ENCODE measurements around the gene TUBGCP6.

The TUBGCP6 gene

DNA sequence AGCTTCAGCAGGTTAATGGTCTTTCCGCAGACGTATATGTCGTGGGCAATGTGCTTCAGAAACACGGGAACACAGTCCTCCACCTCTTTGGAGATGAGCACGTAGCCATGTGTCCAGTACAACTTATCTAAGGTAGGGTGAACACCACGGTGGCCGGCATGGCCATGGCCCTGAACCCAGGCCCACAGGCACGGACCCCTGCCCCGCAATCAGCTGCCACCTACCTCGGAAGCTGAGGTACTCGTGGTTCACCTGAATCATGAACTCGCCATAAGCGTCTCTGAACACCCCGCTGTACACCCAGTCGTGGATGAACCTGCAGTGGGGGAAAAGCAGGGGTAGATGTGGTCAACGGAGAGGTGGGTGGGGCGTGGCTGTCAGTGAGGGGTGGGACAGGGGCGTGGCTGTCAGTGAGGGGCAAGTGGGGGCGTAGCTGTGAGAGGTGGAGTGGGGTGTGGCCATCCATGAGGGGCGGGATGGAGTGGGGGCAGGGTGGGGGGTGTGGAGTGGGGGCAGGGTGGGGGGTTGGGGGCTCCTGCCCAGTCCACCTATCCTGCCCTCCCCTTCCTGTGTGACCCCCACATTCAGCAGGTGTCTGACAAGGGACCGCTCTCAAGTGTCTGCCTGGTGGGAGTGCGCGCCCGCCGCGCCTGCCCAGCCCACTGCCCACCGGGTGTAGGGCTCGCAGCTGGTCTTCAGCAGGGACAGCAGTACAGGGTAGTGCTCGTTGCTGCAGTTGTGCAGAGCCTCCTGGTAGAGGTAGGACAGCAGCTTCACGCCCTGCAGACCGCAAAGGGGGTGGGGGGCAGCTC lies 18.6 kb downstream of the TUBGCP6 start:
- no peak for DNase-seq (ENCODE audit: low read depth in 2 of 2)

DNA sequence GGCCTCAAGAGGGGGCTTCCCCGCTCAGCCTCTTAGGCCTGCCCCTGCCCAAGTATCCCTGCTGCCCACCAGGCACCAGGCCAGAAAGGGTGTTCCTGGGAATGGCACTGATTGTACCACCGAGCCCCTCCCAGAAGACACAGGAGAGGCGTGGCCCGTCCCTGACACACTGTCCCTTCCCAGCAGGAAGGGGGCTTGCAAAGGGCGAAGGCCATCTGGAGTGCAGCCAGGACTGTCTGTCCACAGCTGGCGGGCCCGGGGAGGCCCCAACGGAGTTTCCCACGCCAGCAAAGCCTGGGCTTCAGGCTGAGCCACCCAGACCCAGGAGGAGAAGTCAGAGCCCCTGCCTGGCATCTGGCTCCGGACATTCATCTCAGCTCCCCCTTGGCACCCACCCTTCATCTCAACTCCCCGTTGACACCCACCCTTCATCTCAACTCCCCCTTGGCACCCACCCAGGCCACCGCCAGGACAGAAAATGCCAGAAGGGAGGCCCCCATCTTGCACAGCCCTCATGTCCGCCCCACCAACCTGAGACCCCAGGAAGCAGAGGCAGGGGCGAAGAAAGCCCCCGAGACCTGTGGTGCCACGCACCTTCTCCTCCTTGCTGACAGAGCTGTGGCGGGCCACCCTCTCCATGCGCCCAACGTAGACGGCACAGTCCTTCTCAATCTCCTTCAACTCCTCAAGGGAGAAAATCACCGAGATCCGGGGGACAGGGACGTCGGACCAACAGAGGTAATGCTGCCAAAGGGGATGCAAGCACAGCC lies 19.4 kb downstream of the TUBGCP6 start:
- DNase-seq (ENCODE audit: low read depth in 2 of 2) = no peak

DNA sequence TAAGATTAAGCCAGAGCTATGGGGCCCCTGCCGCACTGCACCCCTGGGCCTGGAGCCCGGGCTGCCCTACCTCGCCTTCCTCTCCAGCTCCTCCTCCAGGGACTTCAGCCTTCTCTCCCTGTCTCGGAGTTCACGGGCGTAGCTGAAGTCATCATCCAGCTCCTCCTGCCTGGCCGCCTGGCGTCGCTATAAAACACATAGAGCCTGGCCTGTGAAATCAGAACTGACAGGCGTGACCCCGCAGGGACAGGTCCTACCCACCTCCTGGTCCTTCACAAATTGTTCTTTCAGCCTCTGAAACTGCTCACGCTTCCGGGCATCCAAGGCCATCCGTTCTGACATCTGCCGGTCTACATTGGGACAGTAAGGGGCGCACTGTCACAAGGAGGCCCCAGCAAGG lies 20.8 kb downstream of the TUBGCP6 start:
- DNase-seq (ENCODE audit: low read depth in 2 of 2) = no peak

DNA sequence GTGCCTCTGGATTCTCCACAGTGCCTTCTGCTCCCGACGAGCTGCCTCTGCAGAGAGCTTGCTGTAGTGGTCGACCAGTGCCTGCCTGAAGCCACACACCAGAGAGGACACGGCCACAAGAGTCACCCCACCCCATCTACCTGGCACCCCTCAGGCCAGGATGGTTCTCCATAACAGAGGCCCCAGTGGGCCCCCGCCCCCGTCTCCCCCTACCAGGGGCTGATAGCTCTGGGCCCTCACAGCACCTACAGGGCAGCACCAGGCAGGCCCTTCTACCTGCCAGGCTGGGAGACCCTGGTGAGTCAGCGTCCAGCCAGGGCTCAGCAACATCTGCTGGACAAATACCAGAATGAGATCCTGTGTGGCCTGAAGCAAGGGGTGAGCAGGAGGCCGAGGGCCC lies 22.3 kb downstream of the TUBGCP6 start:
- no peak for DNase-seq (ENCODE audit: low read depth in 2 of 2)

DNA sequence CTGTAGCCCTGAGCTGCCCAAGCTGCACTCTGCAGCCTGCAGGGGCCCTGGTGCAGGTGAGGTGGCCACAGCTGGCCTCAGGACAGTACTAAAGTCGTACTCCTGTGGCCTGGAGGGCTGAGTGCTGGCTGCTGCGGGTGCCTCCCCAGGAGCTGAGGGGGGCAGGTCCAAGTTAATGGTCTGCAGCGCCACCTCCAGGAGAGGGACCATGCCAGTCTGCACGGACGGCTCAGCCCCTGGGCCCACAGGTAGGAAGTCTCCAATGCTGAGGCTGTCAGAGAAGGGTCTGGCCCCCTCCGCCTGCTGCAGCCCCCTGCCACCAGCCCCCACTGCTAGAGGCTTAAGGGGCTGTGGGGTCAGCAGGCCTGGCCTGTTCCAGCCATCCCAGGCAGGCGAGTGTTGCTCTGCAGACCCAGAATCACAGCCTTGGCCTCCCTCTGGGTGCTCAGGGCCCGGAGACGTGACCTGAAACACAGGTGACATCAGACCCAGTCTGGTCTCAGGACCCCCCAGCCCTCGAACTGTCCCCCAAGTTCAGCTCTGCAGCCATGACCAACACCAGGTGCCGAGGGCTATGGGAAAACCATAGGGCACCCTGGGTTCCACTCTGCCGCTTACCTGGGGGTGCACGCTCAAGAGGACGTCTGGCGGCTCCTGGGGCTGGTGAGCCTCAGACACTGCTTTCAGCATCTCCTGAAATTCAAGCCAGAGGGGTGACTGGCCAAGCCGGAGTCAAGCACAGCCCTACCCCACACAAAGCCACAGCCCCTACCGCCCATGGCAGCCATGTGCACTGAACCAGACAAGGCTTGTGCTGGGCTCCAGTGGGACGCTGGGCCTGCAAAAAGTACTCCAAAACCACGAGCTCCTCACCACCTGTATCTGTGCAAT lies 23.2 kb downstream of the TUBGCP6 start:
- DNase-seq (ENCODE audit: low read depth in 2 of 2) = no peak

DNA sequence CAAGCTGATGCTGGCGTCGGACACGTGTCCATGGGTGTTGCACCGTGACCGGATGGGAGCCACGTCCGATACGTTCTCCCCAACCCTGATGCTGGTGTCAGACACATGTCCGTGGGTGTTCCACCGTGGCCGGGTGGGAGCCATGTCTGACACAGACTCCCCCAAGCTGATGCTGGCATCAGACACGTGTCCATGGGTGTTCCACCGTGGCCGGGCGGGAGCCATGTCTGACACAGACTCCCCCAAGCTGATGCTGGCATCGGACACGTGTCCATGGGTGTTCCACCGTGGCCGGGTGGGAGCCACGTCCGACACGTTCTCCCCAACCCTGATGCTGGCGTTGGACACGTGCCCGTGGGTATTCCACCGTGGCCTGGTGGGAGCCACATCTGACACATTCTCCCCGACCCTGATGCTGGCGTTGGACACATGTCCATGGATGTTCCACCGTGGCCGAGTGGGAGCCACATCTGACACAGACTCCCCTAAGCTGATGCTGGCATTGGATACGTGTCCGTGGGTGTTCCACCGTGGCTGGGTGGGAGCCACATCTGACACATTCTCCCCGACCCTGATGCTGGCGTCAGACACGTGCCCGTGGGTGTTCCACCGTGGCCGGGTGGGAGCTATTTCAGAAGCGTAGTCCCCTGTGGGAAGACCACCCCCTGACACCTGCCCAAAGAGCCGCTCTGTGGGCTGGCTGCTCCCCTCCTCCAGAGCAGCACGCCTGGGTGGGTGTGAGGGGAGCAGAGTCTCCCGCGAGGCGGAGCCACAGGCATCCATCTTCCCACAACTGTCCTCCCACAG lies 24.0 kb downstream of the TUBGCP6 start:
- no peak for DNase-seq (ENCODE audit: low read depth in 2 of 2)

DNA sequence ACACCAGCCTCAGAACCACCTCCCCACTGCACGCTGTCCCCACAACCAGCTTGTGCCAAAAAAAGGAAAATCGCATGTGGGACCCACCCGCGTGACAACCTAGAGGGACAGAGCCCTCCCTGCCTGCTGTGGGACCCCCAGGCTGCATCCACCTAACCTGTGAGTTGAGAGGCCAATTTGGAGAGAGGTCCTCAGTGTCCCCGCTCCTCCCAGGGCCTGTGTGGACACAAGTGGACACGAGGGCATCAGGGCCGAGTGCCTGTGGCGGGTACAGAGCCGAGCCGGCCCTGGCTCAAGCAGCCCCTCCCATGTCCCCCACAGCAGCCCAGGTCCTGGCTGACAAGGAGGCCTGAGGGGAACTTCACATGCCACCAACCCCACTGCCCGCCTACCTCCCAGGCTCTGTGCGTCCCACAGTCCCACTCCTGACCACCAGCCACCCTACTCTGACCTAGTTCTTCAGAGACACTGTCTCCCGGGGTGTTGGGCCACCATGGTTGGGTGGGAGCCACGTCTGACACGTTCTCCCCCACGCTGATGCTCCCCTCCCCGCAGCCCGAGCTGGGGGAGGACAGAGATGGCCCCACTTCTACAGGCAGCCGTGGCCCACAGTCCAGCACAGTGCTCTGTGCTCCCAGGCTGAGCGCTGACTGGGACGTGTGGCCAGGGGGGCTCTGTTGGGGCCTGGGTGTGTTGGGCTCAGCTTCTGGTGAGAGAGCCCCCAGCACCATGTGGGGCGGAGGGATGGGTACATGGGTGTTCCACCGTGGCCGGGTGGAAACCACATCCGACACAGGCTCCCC lies 24.8 kb downstream of the TUBGCP6 start:
- DNase-seq (ENCODE audit: low read depth in 2 of 2) = no peak

DNA sequence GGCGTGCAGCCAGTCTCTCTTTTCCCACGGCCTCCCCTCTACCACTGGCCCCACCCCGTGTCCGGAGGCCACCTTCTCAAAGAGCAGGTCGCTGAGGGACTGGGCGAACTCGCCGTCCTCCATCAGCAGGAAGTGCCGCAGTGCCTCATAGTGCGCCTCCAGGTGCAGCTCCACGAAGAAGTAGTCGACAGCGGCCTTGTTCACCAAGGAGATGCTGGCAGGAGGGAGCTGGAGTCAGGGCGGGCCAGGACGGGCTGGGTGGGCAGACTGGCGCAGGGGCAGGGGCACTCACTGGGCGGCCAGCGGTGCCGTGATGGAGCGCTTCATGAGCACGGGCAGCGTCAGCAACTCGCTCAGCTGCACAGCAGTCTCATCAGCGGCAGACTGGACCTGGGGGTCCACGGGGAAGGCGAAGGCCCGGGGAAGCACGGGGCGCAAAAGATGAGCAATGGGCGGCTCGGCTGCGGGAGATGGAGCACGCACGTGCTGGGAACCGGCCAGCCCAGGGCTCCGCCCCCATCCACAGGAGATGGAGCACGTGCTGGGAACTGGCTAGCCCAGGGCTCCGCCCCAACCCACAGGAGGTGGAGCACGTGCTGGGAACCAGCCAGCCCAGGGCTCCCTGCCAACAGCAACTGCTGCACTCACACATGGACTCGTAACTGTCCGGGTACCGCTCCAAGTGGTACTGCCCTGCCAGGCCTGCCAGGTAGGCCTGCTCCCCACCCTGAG lies 25.7 kb downstream of the TUBGCP6 start:
- no peak for DNase-seq (ENCODE audit: low read depth in 2 of 2)

DNA sequence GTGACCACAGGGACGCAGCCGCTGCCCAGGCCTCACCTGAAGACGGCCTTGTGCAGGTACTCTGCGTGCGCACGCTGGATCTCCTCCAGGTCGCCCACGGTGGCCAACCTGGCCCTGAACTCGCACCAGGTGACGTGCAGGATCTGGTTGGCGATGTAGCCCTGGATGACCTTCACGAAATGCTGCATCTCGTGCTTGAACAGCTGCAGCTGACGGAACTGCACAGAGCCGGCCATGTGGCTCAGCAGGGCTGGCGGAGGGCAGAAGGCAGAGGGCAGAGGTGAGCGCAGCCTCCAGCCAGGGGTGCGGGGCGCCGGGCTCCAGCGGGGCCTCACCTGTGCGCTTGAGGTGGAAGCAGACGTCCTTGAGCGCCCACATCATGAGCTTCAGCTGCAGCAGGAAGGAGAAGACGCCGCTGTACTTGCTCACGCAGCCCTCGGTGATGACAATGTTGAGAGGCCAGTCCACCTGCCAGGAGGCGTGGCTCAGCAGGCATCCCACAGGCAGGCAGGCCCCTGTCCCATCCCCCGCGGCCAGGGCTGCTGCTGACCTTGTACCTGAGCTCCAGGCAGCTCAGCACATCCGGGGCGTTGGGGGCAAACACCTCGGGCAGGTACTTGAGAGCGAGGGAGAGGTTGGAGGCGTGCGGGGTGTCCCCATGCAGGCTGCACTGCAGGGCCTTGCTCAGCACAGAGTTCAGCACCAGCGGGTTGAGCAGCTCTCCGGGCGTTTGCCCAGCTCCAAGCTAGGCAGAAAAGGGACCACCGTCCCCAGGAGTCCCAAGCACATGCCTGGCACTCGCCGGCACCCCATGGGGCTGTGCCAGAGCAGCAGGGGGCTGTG lies 26.4 kb downstream of the TUBGCP6 start:
- DNase-seq (ENCODE audit: low read depth in 2 of 2) = no peak

DNA sequence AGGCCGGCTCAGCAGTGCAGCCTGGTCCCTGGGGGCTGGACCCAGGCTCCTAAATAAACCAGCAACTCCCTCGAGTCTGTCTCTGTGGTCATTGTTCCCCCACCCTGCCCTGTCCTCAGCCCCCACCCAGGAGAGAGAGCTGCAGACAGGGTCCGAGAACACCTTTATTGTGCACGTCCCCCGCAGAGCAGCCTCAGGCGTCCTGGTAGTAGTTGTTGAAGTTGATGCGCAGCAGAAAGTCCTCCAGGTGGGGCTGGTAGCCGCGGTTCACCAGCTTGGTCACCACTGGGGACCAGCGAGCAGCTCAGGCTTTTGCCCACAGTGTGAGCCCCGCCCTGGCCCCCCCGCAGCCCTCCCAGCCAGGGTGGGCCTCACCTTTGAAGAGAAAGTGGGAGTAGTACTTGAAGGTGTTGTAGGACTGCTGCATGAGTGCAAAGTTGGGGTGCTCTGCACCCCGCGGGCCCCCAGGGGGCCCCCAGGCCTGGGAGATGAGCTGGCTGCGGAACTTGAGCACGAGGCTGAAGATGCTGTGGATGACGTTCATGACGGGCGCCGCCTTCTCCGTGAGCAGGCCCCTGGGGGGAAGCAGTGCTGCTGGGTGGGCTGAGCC lies 27.2 kb downstream of the TUBGCP6 start:
- no peak for DNase-seq (ENCODE audit: low read depth in 2 of 2)

DNA sequence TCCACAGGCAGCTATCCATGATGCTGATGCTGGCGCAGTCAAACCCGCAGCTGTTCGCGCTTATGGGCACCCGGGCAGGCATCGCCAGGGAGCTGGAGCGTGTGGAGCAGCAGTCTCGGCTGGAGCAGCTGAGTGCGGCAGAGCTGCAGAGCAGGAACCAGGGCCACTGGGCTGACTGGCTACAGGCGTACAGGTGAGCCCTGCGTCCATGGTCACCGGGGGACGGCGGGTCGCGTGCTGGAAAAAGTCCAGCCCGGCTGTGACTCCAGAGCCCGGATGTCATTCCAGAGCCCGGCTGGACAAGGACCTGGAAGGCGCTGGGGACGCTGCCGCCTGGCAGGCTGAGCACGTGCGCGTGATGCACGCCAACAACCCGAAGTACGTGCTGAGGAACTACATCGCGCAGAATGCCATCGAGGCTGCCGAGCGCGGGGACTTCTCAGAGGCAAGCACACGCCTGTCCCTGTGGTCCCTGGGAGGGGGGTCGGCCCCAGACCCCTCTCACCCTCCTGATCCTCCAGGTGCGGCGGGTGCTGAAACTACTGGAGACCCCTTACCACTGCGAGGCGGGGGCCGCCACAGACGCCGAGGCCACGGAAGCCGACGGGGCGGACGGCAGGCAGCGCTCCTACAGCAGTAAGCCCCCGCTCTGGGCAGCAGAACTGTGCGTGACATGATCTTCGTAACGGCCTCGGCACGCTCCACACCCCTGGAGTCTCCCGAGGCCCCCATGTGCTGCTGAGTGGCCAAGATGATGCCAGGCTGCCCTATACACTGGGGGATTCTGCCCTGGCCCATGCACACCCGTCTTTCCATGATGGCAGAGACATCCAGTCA lies 27.9 kb downstream of the TUBGCP6 start:
- no peak for DNase-seq (ENCODE audit: low read depth in 2 of 2)

DNA sequence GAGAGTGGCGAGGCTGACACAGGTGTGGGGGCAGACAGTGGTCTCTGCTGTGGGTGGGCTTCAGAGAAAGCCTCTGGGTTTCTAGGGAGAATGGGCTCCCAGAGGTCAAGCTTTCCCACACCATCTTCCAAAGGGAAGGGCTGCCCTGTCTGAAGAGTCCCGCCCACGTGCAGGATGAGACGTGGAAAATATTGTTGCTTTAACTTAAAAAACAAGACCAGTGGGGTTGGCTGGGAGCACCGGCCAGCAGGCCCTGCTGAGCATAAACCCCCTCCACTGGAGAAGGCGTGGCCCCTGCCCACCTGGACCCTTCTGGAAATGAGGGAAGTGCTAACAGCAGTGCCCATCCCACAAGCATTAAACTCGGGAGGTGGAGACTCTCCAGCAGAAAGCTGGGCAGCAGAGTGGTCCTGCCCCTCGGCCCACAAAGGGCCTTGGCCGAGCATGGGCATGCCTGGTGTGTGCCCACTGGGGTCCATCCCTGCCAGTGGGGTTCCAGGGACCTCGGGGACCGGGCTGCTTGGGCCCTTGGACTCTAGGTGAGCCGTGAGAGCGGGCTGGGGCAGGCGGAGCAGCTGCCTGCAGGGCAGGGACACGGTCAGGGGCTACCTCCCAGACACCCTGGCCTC lies 28.7 kb downstream of the TUBGCP6 start:
- DNase-seq (ENCODE audit: low read depth in 2 of 2) = no peak

DNA sequence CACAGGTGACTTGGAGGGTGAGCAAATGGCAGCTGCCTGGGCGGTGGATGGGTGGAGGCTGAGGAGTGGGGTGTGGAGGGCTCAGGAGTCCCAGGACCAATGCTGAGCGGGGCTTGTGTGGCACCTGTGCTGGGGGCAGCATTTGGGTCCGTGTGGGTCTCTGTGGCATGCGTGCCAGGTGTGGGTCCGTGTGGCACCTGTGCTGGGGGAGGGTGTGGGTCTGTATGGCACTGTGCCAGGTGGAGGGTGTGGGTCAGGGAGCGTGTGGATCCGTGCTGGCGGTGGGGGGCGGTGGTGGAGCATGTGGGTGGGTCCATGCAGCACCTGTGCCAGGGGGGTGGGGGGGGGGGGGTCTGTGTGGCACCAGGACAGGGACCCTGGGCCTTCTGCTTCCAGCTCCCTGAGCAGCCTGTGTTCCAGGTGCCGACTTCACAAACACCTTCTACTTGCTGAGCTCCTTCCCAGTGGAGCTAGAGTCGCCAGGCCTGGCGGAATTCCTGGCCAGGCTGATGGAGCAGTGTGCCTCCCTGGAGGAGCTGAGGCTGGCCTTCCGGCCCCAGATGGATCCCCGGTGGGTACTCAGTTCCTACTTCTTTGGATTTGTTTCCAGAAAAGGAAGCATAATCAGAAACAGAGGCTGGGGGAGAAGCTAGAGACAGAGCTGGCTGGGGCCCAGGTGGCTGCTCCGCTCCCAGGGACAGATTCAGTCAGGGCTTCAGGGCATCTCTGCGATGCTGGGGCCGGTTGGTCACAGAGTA lies 29.3 kb downstream of the TUBGCP6 start:
- DNase-seq (ENCODE audit: low read depth in 2 of 2) = no peak

DNA sequence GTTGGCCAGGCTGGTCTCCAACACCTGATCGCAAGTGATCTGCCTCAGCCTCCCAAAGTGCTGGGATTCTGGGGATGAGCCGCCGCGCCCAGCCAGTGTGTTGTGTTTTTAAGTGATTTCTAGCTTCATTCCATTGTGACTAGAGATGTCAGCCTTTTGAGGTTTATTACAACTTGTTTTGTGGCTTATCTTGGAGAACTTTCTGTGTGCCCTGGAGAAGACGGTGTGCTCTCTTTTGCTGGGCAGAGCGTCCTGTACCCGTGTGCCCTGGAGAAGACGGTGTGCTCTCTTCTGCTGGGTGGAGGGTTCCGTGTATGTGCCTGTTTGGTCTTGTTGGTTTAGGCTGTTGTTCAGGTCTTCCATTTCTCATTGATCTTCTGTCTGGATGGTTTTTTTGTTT lies 31.6 kb downstream of the TUBGCP6 start:
- DNase-seq (ENCODE audit: low read depth in 2 of 2) = no peak

DNA sequence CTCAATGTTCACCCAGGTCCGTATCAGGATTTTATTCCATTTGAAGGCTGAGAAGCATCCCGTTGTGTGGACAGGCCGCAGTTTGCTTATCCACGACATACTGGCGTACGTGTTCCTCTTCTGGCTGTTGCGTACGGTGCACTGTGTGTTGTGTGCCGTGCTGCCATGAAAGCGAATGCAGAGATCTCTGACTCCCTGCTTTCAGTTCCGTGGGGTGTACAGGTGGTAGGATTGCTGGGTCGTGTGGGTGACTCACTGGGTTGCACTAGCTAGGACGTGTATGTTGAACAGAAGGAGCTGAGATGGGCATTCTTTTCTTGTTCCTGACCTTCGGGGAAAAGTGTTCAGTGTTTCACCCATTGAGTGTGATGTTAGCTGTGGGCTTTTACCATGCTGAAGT lies 33.7 kb downstream of the TUBGCP6 start:
- no peak for DNase-seq (ENCODE audit: low read depth in 2 of 2)

DNA sequence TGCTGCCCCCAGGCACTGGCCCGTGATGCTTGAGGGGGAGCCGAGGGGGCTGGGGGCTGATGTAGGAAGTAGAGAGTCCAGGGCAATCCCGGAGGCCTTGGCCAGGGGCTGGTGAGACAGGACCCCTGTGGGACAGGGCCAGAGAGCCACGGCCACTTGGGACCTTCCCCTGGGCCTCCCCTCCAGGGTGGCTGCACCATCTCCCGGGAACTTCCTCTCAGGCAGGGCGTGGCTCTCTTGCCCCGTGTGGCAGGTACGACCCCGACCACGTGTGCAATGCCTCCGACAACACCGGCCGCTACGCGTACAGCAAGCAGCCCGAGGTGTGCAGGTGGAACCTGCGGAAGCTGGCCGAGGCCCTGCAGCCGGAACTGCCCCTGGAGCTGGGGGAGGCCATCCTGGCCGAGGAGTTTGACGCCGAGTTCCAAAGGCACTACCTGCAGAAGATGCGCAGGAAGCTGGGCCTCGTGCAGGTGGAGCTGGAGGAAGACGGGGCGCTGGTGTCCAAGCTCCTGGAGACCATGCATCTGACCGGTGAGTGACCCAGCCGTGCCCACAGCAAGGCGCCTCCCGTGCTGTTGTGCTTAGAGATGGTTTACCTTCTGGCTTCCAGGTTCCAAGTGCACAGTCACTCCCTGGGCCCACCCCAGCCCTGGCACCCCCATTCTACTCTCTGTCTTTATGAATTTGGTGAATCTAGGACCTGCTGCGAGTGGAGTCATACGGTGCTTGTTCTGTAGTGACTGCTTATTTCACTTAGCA lies 34.3 kb downstream of the TUBGCP6 start:
- no peak for DNase-seq (ENCODE audit: low read depth in 2 of 2)

All from stimulated activated CD8-positive, alpha-beta memory T cell treated with anti-CD3 and anti-CD28 coated beads, Interleukin-2, amount 100 ng/mL, for 48 hours (primary cell).